ENCODE data around the gene GP1BB. TPM values are rescaled to one million over a fixed set of nuclear protein-coding genes. Genes with fewer than 3 reads are reported as not detected.

The GP1BB gene
- total RNA-seq, 1 donor from 2014 or later, result 5.7 TPM

DNA sequence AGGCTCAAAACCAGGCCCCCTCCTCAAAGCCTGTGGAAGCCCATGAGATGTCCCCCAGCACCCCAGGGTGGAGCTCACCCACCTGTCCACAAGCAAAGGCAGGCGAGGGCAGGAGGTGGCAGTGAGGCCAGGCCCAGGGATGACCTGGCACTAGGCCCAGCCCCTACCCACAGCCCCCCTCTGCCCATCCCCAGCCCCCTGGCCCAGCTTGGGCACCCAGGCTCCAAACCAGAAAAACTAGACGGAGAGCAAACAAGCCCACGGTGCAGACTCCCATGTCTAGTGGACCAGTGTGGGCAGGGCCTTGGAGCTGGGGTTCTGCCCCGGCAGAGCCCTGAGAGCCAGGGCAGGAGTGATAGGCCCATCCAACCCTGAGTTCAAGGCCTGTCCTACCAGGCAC, 20.3 kb downstream of the GP1BB start:
- no peaks in the 10 kb centered on the region for H3K4me1 Mint-ChIP-seq
- no peak overlapping the region for H3K27ac Mint-ChIP-seq
- TF ChIP-seq, protein P1, sequence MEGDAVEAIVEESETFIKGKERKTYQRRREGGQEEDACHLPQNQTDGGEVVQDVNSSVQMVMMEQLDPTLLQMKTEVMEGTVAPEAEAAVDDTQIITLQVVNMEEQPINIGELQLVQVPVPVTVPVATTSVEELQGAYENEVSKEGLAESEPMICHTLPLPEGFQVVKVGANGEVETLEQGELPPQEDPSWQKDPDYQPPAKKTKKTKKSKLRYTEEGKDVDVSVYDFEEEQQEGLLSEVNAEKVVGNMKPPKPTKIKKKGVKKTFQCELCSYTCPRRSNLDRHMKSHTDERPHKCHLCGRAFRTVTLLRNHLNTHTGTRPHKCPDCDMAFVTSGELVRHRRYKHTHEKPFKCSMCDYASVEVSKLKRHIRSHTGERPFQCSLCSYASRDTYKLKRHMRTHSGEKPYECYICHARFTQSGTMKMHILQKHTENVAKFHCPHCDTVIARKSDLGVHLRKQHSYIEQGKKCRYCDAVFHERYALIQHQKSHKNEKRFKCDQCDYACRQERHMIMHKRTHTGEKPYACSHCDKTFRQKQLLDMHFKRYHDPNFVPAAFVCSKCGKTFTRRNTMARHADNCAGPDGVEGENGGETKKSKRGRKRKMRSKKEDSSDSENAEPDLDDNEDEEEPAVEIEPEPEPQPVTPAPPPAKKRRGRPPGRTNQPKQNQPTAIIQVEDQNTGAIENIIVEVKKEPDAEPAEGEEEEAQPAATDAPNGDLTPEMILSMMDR (IDR thresholded peaks at IDR 0.05; ENCODE audit: unreplicated experiment), result no peak
- H3K4me3 Mint-ChIP-seq, result no peak overlapping the region
- DNase-seq (ENCODE audit: low spot score in 2 of 2, unreplicated experiment in 2 of 2), result no peak
- no peaks in the 10 kb centered on the region for H3K36me3 Mint-ChIP-seq
- H3K27me3 Mint-ChIP-seq (ENCODE audit: low read depth), result peaks cover 6% of the 10 kb centered on the region
- no peaks in the 10 kb centered on the region for H3K9me3 Mint-ChIP-seq

DNA sequence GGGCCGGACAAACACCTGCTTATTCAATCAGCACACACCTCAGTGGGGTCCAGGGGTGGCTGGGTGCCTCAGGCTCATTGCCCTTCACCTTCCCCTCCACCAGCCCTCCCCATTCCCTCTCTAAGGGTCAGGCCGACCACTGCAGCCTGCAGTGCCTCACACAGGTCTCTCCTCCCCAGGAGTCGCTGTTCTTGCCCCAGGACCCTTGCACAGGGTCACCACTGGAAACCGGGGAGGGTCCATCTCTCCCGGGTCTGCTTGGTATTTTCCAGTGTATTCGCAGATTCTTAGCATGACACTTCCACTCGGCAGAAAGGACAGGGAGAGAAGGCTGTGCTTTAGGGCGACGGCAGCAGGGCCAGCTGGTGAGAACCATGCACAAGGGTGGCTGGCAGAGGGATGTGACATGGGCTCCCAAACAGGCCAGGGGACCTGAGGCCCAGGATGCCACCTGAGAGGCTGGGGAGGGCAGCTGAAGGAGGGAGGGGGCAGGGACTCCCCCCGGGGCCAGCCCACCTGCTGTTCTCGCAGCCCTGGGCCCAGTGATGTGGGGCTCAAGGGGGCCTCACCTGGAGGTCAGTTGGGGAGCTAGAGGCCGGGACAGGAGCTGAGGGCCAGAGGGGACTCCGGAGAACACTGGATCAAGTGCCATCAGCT, 21.1 kb downstream of the GP1BB start:
- no peak overlapping the region for H3K27ac Mint-ChIP-seq
- H3K4me3 Mint-ChIP-seq, result no peak overlapping the region
- H3K36me3 Mint-ChIP-seq, result no peaks in the 10 kb centered on the region
- no peaks in the 10 kb centered on the region for H3K9me3 Mint-ChIP-seq
- TF ChIP-seq, protein P1 (IDR thresholded peaks at IDR 0.05; ENCODE audit: unreplicated experiment), result no peak
- no peaks in the 10 kb centered on the region for H3K4me1 Mint-ChIP-seq
- DNase-seq (ENCODE audit: low spot score in 2 of 2, unreplicated experiment in 2 of 2), result no peak
- peaks cover 11% of the 10 kb centered on the region for H3K27me3 Mint-ChIP-seq (ENCODE audit: low read depth)

DNA sequence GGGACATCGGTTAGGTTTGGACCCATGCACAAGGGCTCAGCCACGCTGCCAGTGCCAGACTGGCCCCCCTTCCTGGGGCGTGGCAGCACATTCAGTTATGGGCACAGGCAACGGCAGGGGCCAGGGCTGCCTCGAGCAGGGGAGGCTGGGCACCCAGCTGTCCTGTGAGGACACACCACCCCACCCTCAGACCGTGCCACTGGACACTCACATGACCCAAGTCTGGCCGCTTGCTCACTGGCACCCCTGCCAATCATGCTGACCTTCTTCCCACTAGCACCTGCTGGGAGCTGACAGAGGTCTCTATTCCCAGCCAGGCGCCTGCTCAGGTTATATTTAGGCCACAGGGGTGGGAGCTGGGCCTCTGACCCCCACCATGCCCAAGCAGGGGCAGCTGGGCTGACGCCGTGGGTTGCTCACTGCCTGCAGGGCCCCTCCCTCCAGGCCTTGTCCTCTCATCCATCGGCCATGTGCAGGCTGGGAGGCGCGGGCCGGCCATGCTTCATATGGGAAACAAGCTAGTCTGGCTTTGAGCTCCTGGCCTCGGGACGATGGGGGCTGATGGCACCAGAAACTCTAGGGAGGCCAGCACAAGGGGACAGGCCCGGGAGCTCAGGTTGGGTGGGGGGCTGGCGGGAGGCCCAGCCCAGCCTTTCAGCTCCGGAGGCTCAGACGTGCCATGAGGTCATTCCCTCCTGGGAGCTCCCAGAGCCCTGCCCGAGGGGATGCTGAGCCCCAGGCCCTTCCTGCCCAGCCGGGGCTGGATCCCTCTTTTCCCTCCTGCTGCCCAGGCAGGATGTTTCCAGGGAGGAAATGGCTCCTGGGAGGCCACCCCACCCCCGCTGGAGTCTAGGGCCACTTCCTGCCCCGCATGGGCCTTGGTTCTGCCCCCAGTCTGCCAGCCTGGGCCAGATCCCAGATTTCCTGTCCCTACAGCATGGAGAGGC, 22.1 kb downstream of the GP1BB start:
- H3K27me3 Mint-ChIP-seq (ENCODE audit: low read depth), result peaks cover 11% of the 10 kb centered on the region
- no peaks in the 10 kb centered on the region for H3K9me3 Mint-ChIP-seq
- H3K36me3 Mint-ChIP-seq, result no peaks in the 10 kb centered on the region
- H3K4me3 Mint-ChIP-seq, result no peak overlapping the region
- no peaks in the 10 kb centered on the region for H3K4me1 Mint-ChIP-seq
- TF ChIP-seq, protein P1 (IDR thresholded peaks at IDR 0.05; ENCODE audit: unreplicated experiment), result no peak
- no peak overlapping the region for H3K27ac Mint-ChIP-seq
- DNase-seq (ENCODE audit: low spot score in 2 of 2, unreplicated experiment in 2 of 2), result no peak

DNA sequence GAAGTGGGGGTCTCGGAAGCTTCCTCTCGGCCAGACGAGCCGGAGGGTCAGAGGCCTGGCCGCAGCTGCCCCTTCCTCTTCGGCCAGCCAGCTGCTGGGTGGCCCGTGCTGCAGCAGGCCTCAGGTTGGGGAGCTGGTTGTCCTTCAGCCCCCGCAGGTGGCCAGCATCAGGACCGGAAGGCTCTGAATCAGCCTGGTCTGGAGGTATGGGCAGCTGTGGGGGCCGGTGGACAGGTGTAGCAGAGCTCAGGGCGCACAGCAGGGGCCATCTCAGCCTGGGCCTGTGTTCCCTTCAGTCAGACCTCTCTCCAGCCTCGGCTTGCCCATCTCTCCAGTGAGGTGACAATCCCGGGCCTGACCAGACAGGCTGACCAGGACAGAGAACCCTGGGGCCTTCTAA, 23.4 kb downstream of the GP1BB start:
- peaks cover 5% of the 10 kb centered on the region for H3K4me1 Mint-ChIP-seq
- H3K27me3 Mint-ChIP-seq (ENCODE audit: low read depth), result peaks cover 16% of the 10 kb centered on the region
- no peak overlapping the region for H3K27ac Mint-ChIP-seq
- H3K36me3 Mint-ChIP-seq, result no peaks in the 10 kb centered on the region
- H3K9me3 Mint-ChIP-seq, result no peaks in the 10 kb centered on the region
- H3K4me3 Mint-ChIP-seq, result no peak overlapping the region
- no peak for DNase-seq (ENCODE audit: low spot score in 2 of 2, unreplicated experiment in 2 of 2)
- TF ChIP-seq, protein P1 (IDR thresholded peaks at IDR 0.05; ENCODE audit: unreplicated experiment), result no peak

DNA sequence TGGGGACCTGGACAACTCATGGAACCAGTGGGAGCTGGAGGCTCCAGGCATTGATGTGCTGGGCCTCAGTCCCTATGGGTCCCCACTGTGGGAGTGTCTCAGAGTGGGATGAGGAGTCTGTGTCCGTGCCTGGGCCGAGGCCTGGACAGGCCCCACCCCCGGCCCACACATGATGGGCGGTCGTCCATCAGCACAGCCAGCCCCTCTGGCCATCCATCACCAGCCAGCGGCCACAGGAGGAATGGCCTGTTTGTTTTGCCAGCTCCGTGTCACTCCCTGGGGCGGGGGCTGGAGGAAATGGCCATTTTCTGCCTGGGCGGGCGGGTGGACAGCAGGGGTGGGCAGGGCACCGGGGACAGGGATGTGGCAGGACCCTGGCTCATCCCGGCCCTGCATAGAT, 24.2 kb downstream of the GP1BB start:
- Mint-ChIP-seq H3K4me1 (peaks cover 5% of the 10 kb centered on the region), H3K4me3 (no peak overlapping the region), H3K36me3 (no peaks in the 10 kb centered on the region), H3K27me3 (ENCODE audit: low read depth) (peaks cover 24% of the 10 kb centered on the region), H3K27ac (no peak overlapping the region), H3K9me3 (no peaks in the 10 kb centered on the region)
- TF ChIP-seq, protein P1 (IDR thresholded peaks at IDR 0.05; ENCODE audit: unreplicated experiment), result no peak
- DNase-seq (ENCODE audit: low spot score in 2 of 2, unreplicated experiment in 2 of 2), result no peak

All from mesothelial cell of epicardium (in vitro differentiated cells).